Hepatocyte (in vitro differentiated cells): ENCODE data around the gene STK11. TPM values are rescaled to one million over a fixed set of nuclear protein-coding genes. Genes with fewer than 3 reads are reported as not detected.

Experiments used
- DNase-seq: peaks from one replicate; pipeline ENCODE4 v3.0.0-alpha.2; 2016; ENCODE audit warnings: low spot score
- H2AFZ ChIP-seq: fragments of 200-600 bp; sonication (generic); 2 replicates; pipeline ENCODE4 v1.6.0; 2016; ENCODE audit warnings: antibody characterized with exemption, mild to moderate bottlenecking
- H3K27ac ChIP-seq: fragments of 200-600 bp; sonication (generic); 2 replicates; pipeline ENCODE4 v1.5.1; 2016; ENCODE audit warnings: mild to moderate bottlenecking
- H3K27me3 ChIP-seq: fragments of 200-600 bp; sonication (generic); 2 replicates; pipeline ENCODE4 v1.6.1; 2016
- H3K36me3 ChIP-seq: fragments of 200-600 bp; sonication (generic); replicated peaks from 2 replicates; pipeline ENCODE4 v1.5.1; 2016; ENCODE audit warnings: low read depth; ENCODE audit not compliant: insufficient read depth
- H3K4me1 ChIP-seq: fragments of 200-600 bp; sonication (generic); 2 replicates; pipeline ENCODE4 v1.5.1; 2016; ENCODE audit warnings: mild to moderate bottlenecking, moderate library complexity; ENCODE audit not compliant: insufficient read depth
- H3K4me2 ChIP-seq: fragments of 200-600 bp; sonication (generic); 2 replicates; pipeline ENCODE4 v1.6.0; 2016
- H3K4me3 ChIP-seq: fragments of 200-600 bp; sonication (generic); 2 replicates; pipeline ENCODE4 v1.5.1; 2016; ENCODE audit warnings: mild to moderate bottlenecking
- H3K79me2 ChIP-seq: fragments of 200-600 bp; sonication (generic); 2 replicates; pipeline ENCODE4 v1.6.0; 2017; ENCODE audit warnings: mild to moderate bottlenecking
- H3K9me2 ChIP-seq: fragments of 200-600 bp; sonication (generic); replicated peaks from 2 replicates; pipeline ENCODE4 v1.6.0; 2017; ENCODE audit warnings: mild to moderate bottlenecking; ENCODE audit not compliant: insufficient read depth
- H3K9me3 ChIP-seq: fragments of 200-600 bp; sonication (generic); 2 replicates; pipeline ENCODE4 v1.5.1; 2016; ENCODE audit warnings: low read depth, mild to moderate bottlenecking
- H4K20me1 ChIP-seq: fragments of 200-600 bp; sonication (generic); 2 replicates; pipeline ENCODE4 v1.6.0; 2016; ENCODE audit warnings: mild to moderate bottlenecking; ENCODE audit not compliant: insufficient read depth, poor library complexity, severe bottlenecking
- CTCF ChIP-seq: fragments of 200-600 bp; sonication (generic); IDR thresholded peaks from 2 replicates; pipeline ENCODE4 v1.5.1; 2016; ENCODE audit warnings: antibody characterized with exemption, mild to moderate bottlenecking; ENCODE audit not compliant: poor library complexity
- EZH2 ChIP-seq: fragments of 200-600 bp; sonication (generic); IDR thresholded peaks from 2 replicates; pipeline ENCODE4 v1.6.1; 2016; ENCODE audit warnings: antibody characterized with exemption, mild to moderate bottlenecking, borderline replicate concordance
- EZH2phosphoT487 ChIP-seq: fragments of 200-600 bp; sonication (generic); IDR thresholded peaks from one replicate; pipeline ENCODE4 v1.6.1; 2018; ENCODE audit warnings: antibody characterized with exemption, mild to moderate bottlenecking, low read depth, moderate library complexity; ENCODE audit not compliant: unreplicated experiment, severe bottlenecking
- WGBS: methylation state at CpG from one replicate; pipeline ENCODE4 v1.1.6; 2016; ENCODE audit warnings: low lambda C conversion rate; ENCODE audit errors: missing lambda C conversion rate; 5-methylcytosine and 5-hydroxymethylcytosine counted together
- polyA plus RNA-seq: library from polyadenylated mRNA; unstranded; fragments of >200 nt; fragmentation: Nextera tagmentation; extraction: Ambion mirVana; gene quantifications from 2 replicates; pipeline ENCODE4 v1.2.1, GENCODE V29; 2016
- total RNA-seq: library from RNA; depleted of rRNA; stranded (reverse); fragments of >200 nt; gene quantifications from 2 replicates; pipeline ENCODE4 v1.2.3, GENCODE V29; 2014

Gene STK11
- total and polyA plus RNA-seq, 2 experiments from 2014 or later: 48.9 to 76.6 TPM

GRCh38 chr19:1249298-1249989 lies 43.9 kb downstream of the STK11 start:
- TF ChIP-seq EZH2phosphoT487: no peak
- no peak for TF ChIP-seq EZH2
- TF ChIP-seq CTCF: no peak
- Histone ChIP-seq H3K27me3 (no peaks in the 10 kb centered on the region), H3K79me2 (peaks cover 41% of the 10 kb centered on the region), H3K9me3 (no peaks in the 10 kb centered on the region), H3K4me1 (peaks cover 43% of the 10 kb centered on the region), H2AFZ (no peak overlapping the region), H3K36me3 (no peaks in the 10 kb centered on the region), H3K4me3 (peak overlapping the region; percentile 83), H3K4me2 (peak overlapping the region; percentile 91), H3K9me2 (no peaks in the 10 kb centered on the region), H3K27ac (peak overlapping the region; percentile 100), H4K20me1 (peaks cover 22% of the 10 kb centered on the region)
- DNase-seq: peak; percentile 99
- WGBS: under 1% methylated on average over 43 of the region's 102 CpGs

- H3K27me3 ChIP-seq: no peaks in the 10 kb centered on the region
- no peaks in the 10 kb centered on the region for H3K9me2 ChIP-seq
- H3K79me2 ChIP-seq: peaks cover 46% of the 10 kb centered on the region
- no peak for DNase-seq
- peak overlapping the region; percentile 98 for H3K27ac ChIP-seq
- no peak for TF ChIP-seq CTCF
- TF ChIP-seq EZH2: no peak
- TF ChIP-seq EZH2phosphoT487: no peak
- H3K4me1 ChIP-seq: peaks cover 43% of the 10 kb centered on the region
- peak overlapping the region; percentile 98 for H3K4me3 ChIP-seq
- no peaks in the 10 kb centered on the region for H3K36me3 ChIP-seq
- peak overlapping the region; percentile 91 for H3K4me2 ChIP-seq
- 2% methylated on average over 30 of the region's 67 CpGs for WGBS
- peaks cover 24% of the 10 kb centered on the region for H4K20me1 ChIP-seq
- H2AFZ ChIP-seq: no peak overlapping the region
- no peaks in the 10 kb centered on the region for H3K9me3 ChIP-seq
Observed at GRCh38 chr19:1249990-1250436, 44.4 kb downstream of the STK11 start.

- WGBS: no CpG with 5 or more reads among the region's 90 CpGs
- Histone ChIP-seq H3K27me3 (no peaks in the 10 kb centered on the region), H3K4me2 (peak overlapping the region; percentile 91), H3K27ac (peak overlapping the region; percentile 98), H3K4me1 (peaks cover 42% of the 10 kb centered on the region), H4K20me1 (peaks cover 26% of the 10 kb centered on the region), H3K4me3 (peak overlapping the region; percentile 98), H3K9me3 (no peaks in the 10 kb centered on the region), H3K36me3 (no peaks in the 10 kb centered on the region), H2AFZ (no peak overlapping the region), H3K9me2 (no peaks in the 10 kb centered on the region), H3K79me2 (peaks cover 53% of the 10 kb centered on the region)
- DNase-seq: peak; percentile 87
- TF ChIP-seq EZH2 (no peak), CTCF (no peak), EZH2phosphoT487 (no peak)
Observed at GRCh38 chr19:1250437-1251260, 45.1 kb downstream of the STK11 start.
